Measurements from ENCODE around the gene KLF16. TPM values are rescaled to one million over a fixed set of nuclear protein-coding genes. Genes with fewer than 3 reads are reported as not detected.
"Not testable (repeated sequence)": the region's sequence is repeated elsewhere in the genome, so short reads cannot be mapped to it uniquely, and the experiment has no call there.

The KLF16 gene
- total RNA-seq, 2 experiments from 2014 or later, result 37.9 to 39.0 TPM

GRCh38 chr19:1893791-1894190 lies 30.4 kb upstream of the KLF16 start:
- Mint-ChIP-seq H3K4me3 (no peak overlapping the region), H3K9me3 (no peaks in the 10 kb centered on the region), H3K4me1 (peaks cover 28% of the 10 kb centered on the region), H3K27ac (no peak overlapping the region), H3K36me3 (no peaks in the 10 kb centered on the region), H3K27me3 (no peaks in the 10 kb centered on the region)
- DNase-seq, result no peak

DNA sequence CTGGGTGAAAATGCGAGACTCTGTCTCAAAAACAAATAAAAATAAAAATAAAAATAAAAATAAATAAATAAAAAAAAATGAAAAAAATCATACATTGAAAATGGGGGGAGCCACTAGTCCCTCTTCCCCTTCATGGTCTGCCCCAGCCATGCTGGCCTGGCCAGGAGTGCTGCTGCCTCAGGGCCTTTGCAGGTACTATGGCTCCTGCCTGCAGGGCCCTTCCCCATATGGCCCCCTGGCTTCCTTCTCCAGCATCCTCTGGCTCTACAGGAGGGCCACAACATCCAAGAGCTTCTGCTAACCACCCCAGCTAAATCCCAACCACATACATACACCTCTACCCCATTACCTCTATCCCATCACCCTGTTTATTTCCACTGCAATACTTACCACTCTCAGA lies 26.5 kb upstream of the KLF16 start:
- no peak for DNase-seq
- Mint-ChIP-seq H3K27ac (peak overlapping the region; percentile 1), H3K27me3 (no peaks in the 10 kb centered on the region), H3K36me3 (no peaks in the 10 kb centered on the region), H3K4me3 (no peak overlapping the region), H3K4me1 (peaks cover 2% of the 10 kb centered on the region), H3K9me3 (no peaks in the 10 kb centered on the region)

GRCh38 chr19:1888385-1888784 lies 25.0 kb upstream of the KLF16 start:
- Mint-ChIP-seq H3K4me3 (no peak overlapping the region), H3K27me3 (no peaks in the 10 kb centered on the region), H3K4me1 (peaks cover 7% of the 10 kb centered on the region), H3K27ac (no peak overlapping the region), H3K36me3 (peaks cover 13% of the 10 kb centered on the region), H3K9me3 (no peaks in the 10 kb centered on the region)
- no peak for DNase-seq

DNA sequence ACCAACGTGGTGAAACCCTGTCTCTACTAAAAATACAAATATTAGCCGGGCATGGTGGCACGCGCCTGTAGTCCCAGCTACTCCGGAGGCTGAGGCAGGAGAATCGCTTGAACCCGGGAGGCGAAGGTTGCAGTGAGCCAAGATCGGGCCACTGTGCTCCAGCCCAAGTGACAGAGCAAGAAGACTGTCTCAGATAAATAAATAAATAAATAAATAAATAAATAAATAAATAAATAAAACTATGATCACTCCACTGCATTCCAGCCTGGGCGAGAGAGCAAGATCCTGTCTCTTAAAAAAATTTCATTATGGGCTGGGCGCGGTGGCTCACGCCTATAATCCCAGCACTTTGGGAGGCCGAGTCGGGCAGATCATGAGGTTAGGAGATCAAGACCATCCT lies 23.0 kb upstream of the KLF16 start:
- peaks cover 22% of the 10 kb centered on the region for H3K36me3 Mint-ChIP-seq
- H3K4me3 Mint-ChIP-seq, DNase-seq, H3K27ac Mint-ChIP-seq, H3K9me3 Mint-ChIP-seq, H3K27me3 Mint-ChIP-seq: not testable (repeated sequence)
- peaks cover 18% of the 10 kb centered on the region for H3K4me1 Mint-ChIP-seq

GRCh38 chr19:1885398-1886119 lies 22.2 kb upstream of the KLF16 start, which contains the start of gene ABHD17A:
Gene ABHD17A (minus strand): TSS chr19:1885496. CDS start chr19:1881566, 3,930 bp downstream.
- H3K9me3 Mint-ChIP-seq, H3K27me3 Mint-ChIP-seq: not testable (repeated sequence)
- Mint-ChIP-seq H3K4me3 (peak within 1 kb of the TSS; percentile 97), H3K4me1 (peaks cover 19% of the 10 kb centered on the region), H3K36me3 (peaks cover 22% of the 10 kb centered on the region), H3K27ac (peak within 1 kb of the TSS; percentile 94)
- peak; percentile 95 for DNase-seq

GRCh38 chr19:1884719-1885334 lies 21.4 kb upstream of the KLF16 start:
- Mint-ChIP-seq H3K36me3 (peaks cover 22% of the 10 kb centered on the region), H3K27ac (peak overlapping the region; percentile 94), H3K27me3 (no peaks in the 10 kb centered on the region), H3K4me1 (peaks cover 21% of the 10 kb centered on the region), H3K4me3 (peak overlapping the region; percentile 97), H3K9me3 (no peaks in the 10 kb centered on the region)
- no peak for DNase-seq

- Mint-ChIP-seq H3K36me3 (peaks cover 22% of the 10 kb centered on the region), H3K9me3 (no peaks in the 10 kb centered on the region), H3K27ac (peak overlapping the region; percentile 94), H3K4me1 (peaks cover 21% of the 10 kb centered on the region), H3K27me3 (no peaks in the 10 kb centered on the region), H3K4me3 (peak overlapping the region; percentile 97)
- no peak for DNase-seq
Observed at GRCh38 chr19:1884291-1884718, 20.9 kb upstream of the KLF16 start.

GRCh38 chr19:1883784-1884183 lies 20.4 kb upstream of the KLF16 start:
- no peak for DNase-seq
- Mint-ChIP-seq H3K4me1 (peaks cover 21% of the 10 kb centered on the region), H3K27me3 (no peaks in the 10 kb centered on the region), H3K4me3 (peak overlapping the region; percentile 97), H3K27ac (peak overlapping the region; percentile 94), H3K36me3 (peaks cover 22% of the 10 kb centered on the region), H3K9me3 (no peaks in the 10 kb centered on the region)

DNA sequence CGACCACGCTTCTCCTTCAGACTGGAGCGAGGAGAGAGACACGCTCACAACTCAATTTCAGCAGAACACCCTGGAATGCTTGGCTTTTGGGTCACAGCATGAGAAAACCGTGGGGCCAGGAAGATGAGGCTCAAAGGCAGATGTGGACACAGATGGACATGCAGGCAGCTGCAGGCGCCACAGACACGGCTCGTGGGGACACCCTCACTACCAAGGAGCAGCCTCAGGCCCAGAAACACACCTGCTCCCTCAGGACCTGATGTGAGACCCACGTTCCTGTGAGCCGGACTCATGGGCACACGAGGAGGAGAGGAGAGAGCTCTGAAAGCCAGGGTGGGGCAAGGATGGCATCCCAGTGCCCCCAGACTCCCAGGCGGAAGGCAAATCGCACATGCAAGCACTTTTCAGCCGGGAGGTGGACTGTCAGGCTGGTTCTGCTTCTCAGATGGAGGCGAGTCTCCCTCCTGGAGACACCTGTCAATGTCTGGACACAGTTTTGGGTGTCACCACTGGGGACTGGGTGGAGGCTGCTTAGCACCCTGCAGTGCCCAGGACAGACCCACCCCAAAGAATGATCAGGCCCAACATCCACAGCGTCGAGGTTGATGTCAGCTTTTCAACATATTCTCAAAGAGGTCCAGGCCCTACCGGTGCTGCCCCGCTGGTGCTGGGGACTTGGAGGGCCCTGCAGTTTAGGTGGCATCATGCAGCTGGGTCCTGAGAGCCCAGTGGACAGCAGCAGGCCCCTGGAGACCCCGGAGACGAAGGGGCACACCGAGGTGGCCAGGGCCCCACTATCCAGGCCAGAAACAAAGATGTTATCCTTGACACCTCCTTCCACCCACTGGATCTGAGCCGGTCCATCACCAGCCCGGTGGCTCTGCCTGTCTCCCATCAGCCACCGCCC lies 19.7 kb upstream of the KLF16 start:
- Mint-ChIP-seq H3K27ac (peak overlapping the region; percentile 94), H3K9me3 (no peaks in the 10 kb centered on the region)

DNA sequence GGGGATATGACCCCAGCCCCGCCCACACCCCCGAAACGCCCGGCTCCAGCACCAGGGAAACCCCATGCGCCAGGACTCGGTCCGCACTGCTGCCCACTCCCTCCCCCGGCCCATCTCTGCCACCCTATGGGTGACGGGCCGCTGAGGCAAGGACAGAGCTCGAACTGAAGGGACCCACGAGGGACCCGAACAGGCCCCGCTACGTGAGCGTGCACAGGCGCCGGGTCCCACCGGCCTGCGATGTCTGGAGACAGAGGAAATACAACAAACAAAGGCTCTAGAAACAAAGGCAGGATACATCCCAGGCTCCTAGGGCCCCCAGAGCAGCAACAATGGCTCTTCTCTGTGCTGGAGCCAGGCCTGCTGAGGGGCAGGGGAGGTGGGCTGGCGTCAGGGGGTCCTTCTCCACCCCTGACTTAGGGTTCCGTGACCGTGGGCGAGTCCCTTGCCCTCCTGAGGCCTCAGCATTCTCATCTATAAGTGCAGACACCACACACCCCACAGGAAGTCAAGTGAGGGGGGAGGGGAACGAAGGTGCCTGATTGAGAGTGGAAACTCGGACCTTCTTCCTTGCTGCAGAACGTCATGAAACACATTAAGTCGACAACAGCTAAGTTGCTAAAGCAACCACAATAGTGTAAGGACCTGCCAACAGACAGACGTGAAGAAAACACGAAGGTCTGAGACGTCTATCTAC lies 18.9 kb upstream of the KLF16 start:
- DNase-seq, result peak; percentile 80
- H3K36me3 Mint-ChIP-seq, result peaks cover 22% of the 10 kb centered on the region
- H3K4me3 Mint-ChIP-seq, result peak overlapping the region; percentile 97
- peak overlapping the region; percentile 94 for H3K27ac Mint-ChIP-seq
- H3K9me3 Mint-ChIP-seq, result no peaks in the 10 kb centered on the region
- H3K27me3 Mint-ChIP-seq, result no peaks in the 10 kb centered on the region
- H3K4me1 Mint-ChIP-seq, result peaks cover 21% of the 10 kb centered on the region

More for the DNA sequence above, 19.7 kb upstream of the KLF16 start:
- Mint-ChIP-seq H3K4me1 (peaks cover 21% of the 10 kb centered on the region), H3K4me3 (peak overlapping the region; percentile 97), H3K36me3 (peaks cover 22% of the 10 kb centered on the region), H3K27me3 (no peaks in the 10 kb centered on the region)
- no peak for DNase-seq

GRCh38 chr19:1881393-1882088 lies 18.2 kb upstream of the KLF16 start:
- not testable (repeated sequence) for DNase-seq, H3K27me3 Mint-ChIP-seq, H3K9me3 Mint-ChIP-seq
- peaks cover 21% of the 10 kb centered on the region for H3K4me1 Mint-ChIP-seq
- peaks cover 22% of the 10 kb centered on the region for H3K36me3 Mint-ChIP-seq
- peak overlapping the region; percentile 97 for H3K4me3 Mint-ChIP-seq
- peak overlapping the region; percentile 94 for H3K27ac Mint-ChIP-seq

DNA sequence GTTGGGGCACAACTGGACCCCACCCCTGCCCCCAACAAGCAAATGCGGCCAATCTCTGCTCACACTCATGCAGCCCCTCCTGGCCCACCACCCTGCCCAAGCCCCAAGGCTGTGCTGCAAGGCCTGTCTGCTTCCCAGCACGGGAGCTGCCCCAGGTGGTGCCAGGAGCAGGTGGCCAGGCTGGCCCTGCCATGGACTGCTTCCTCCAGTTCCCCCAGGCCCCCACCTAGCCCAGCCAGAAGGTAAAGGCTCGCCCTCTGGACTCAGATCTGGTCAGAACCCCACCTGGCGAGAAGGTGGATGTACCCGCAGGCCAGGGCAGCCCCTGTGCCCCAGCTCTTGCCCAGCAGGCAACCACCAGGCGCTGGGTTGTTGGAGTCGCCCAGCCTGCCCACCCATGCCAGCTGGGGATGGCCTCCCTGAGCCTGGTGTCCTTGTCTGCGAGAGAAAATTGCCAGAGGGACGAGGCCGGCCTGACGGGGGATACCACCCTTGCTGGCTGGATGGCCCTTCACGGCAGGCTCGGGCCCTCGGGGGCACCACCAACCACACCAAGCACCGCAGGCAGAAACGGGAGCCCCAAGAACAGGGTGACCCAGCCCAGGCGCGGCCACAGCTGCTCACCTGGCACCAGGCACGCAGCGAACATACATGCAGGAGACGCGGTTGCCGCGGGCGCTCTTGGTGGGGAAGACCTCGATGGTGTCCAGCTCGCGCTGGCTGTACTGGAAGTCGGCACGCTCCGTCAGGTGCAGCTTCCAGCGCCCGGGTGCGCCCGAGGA lies 17.4 kb upstream of the KLF16 start:
- peaks cover 22% of the 10 kb centered on the region for H3K36me3 Mint-ChIP-seq
- H3K27ac Mint-ChIP-seq, result peak overlapping the region; percentile 65
- no peaks in the 10 kb centered on the region for H3K9me3 Mint-ChIP-seq
- H3K4me3 Mint-ChIP-seq, result peak overlapping the region; percentile 70
- peaks cover 6% of the 10 kb centered on the region for H3K27me3 Mint-ChIP-seq
- H3K4me1 Mint-ChIP-seq, result peaks cover 25% of the 10 kb centered on the region
- DNase-seq, result no peak

DNA sequence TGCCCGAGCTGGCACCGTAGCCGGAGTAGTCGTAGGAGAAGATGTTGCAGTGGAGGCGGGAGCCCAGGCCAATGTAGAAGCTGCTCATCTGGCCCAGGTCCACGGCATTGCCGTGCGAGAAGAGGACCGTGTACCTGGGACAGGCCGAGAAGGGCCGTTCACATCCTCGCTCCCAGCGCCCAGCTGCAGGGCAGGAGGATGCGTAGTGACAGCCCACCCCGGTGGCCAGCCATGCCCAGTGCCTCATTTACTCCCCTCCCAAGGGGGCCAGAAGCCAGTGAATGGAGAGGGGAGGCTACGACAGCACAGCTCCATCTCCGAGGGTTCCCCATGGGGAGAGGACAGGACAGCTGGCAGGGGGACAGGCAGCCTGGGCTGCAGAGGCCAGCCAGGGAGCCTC lies 16.6 kb upstream of the KLF16 start:
- peak overlapping the region; percentile 29 for H3K4me3 Mint-ChIP-seq

More for the DNA sequence above, 16.6 kb upstream of the KLF16 start:
- H3K9me3 Mint-ChIP-seq, DNase-seq, H3K27me3 Mint-ChIP-seq, H3K27ac Mint-ChIP-seq: not testable (repeated sequence)
- peaks cover 28% of the 10 kb centered on the region for H3K36me3 Mint-ChIP-seq
- H3K4me1 Mint-ChIP-seq, result peaks cover 25% of the 10 kb centered on the region

All from activated naive CD8-positive, alpha-beta T cell treated with anti-CD3 and anti-CD28 coated beads for 36 hours (primary cell).